Measurements from ENCODE around the gene ELMO3.

ELMO3 gene

GRCh38 chr16:67199011-67199807, at the start of gene ELMO3:
ELMO3 (plus strand) TSS chr16:67199131; CDS start chr16:67199327, 196 bp downstream.
- DNase-seq (ENCODE audit: low read depth in 1 of 2, low spot score in 1 of 2): no peak

GRCh38 chr16:67149276-67150046, 49.5 kb upstream of the ELMO3 start:
- no peak for DNase-seq (ENCODE audit: low read depth in 1 of 2, low spot score in 1 of 2)

GRCh38 chr16:67150047-67150832, 48.7 kb upstream of the ELMO3 start:
- no peak for DNase-seq (ENCODE audit: low read depth in 1 of 2, low spot score in 1 of 2)

- no peak for DNase-seq (ENCODE audit: low read depth in 1 of 2, low spot score in 1 of 2)
These were observed 48.0 kb upstream of the ELMO3 start, which contains the start of gene B3GNT9 for GRCh38 chr16:67150833-67151396. B3GNT9 (minus strand) TSS chr16:67150998; CDS start chr16:67150485, 513 bp downstream.

GRCh38 chr16:67151431-67152097, 47.4 kb upstream of the ELMO3 start:
- no peak for DNase-seq (ENCODE audit: low read depth in 1 of 2, low spot score in 1 of 2)

- no peak for DNase-seq (ENCODE audit: low read depth in 1 of 2, low spot score in 1 of 2)
These were observed 44.2 kb upstream of the ELMO3 start for GRCh38 chr16:67154578-67155294.

GRCh38 chr16:67155295-67156142, 43.4 kb upstream of the ELMO3 start:
- DNase-seq (ENCODE audit: low read depth in 1 of 2, low spot score in 1 of 2): peak; percentile 60 to 71

GRCh38 chr16:67156143-67156844, 42.6 kb upstream of the ELMO3 start:
- DNase-seq (ENCODE audit: low read depth in 1 of 2, low spot score in 1 of 2): no peak

- no peak for DNase-seq (ENCODE audit: low read depth in 1 of 2, low spot score in 1 of 2)
These were observed 41.7 kb upstream of the ELMO3 start for GRCh38 chr16:67157106-67157748.

GRCh38 chr16:67157892-67158635, 40.9 kb upstream of the ELMO3 start:
- DNase-seq (ENCODE audit: low read depth in 1 of 2, low spot score in 1 of 2): no peak

GRCh38 chr16:67158637-67159600, 40.0 kb upstream of the ELMO3 start:
- peak; percentile 58 to 65 for DNase-seq (ENCODE audit: low read depth in 1 of 2, low spot score in 1 of 2)

- no peak for DNase-seq (ENCODE audit: low read depth in 1 of 2, low spot score in 1 of 2)
These were observed 37.3 kb upstream of the ELMO3 start for GRCh38 chr16:67161595-67162058.

- no peak for DNase-seq (ENCODE audit: low read depth in 1 of 2, low spot score in 1 of 2)
These were observed 36.3 kb upstream of the ELMO3 start for GRCh38 chr16:67162506-67163163.

- no peak for DNase-seq (ENCODE audit: low read depth in 1 of 2, low spot score in 1 of 2)
These were observed 35.5 kb upstream of the ELMO3 start for GRCh38 chr16:67163164-67163998.

All from activated T-helper 1 cell treated with anti-CD3 and anti-CD28 coated beads, Interleukin-2, amount 50 U/mL, for 16 hours (primary cell).